Measurements from ENCODE around the gene LGALS8.

Gene LGALS8

DNA sequence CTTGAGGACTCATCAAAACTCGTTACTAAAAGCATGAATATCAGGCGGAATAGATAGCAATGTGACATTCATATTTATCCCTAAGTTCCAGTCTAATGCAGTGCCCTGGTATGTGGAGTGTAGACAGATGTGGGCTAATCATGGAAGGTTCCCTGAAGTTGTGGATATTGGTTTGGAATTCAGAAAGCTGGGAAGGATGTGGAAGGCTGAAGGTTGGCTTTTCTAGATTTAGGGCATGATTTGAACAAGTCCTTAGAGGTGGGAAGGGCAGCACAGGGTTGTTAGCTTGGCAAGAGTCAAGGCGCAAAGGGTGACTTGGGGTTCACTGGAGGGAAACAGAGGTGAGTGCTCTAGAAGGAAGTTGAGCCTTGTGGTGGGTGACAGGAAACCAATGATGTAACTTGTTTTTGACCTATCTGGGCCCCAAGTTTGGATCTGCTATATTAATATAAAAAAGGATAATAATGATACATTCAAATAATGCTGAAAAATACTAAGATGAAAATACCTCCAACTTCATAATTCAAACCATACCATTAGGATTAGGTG is 21.9 kb downstream of the LGALS8 start:
- no peak for TF ChIP-seq CTCF (conservative IDR thresholded peaks at IDR 0.05)
- no peak overlapping the region for H3K27ac ChIP-seq

GRCh38 chr1:236548452-236548851 is 24.7 kb downstream of the LGALS8 start:
- no peak for TF ChIP-seq CTCF (conservative IDR thresholded peaks at IDR 0.05)
- no peak overlapping the region for H3K27ac ChIP-seq

DNA sequence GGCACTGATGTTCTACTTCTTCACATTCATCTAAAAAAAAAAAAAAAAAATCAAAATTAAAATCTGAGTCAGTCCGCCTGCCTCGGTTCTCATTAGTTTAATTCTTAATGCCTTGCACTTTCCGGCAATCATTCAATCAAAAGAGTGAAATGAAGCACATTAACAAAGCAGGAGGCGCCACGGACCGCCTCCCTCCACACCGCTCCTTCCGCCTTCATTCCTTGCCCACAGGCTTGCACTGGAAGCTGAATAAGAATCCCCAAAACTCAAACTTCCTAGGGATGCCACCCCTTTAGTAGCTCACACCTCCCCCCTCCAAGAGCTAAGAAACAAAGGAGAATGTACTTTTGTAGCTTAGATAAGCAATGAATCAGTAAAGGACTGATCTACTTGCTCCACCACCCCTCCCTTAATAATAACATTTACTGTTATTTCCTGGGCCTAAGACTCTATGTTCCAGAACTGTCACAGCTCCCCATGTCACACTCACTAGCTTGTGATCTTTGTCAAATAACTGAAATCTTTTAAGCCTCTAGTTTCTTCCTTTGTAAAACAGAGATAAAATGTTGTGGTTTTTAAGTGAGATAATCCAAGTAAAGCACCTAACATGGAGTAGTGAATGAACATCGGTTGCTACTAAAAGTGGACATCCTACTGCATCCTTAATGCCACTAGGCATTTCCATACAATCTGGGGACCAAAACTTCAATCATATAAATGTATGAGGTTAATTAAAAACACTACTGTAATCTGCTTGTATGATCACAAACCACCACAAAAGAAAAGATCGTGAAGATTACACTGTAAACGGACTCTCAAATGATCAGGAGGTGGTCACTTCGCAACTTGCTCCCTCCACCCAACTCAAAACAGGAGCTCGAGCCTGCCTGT is 27.4 kb downstream of the LGALS8 start:
- no peak for TF ChIP-seq CTCF (conservative IDR thresholded peaks at IDR 0.05)
- H3K27ac ChIP-seq = no peak overlapping the region; the same call in 1 of the 2 replicates

DNA sequence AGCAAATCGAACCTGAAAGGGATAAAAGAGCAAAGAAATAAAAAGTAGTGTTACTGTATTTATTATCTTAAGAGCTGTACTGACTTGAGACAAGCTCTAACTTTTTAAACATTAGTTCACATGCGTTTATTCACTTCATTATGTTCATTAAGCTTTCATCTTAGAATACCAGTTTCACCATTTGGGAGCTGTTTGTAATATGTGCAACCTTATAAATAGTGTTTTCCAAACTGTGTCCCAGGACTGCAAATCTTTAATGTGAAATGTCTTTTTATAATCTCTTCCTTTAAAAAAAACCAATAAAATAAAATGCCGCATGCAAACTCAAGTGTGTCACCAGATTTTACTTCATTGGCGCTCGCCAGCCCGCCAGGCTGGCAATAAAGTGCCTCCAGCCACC is 28.3 kb downstream of the LGALS8 start:
- no peak overlapping the region; the same call in 1 of the 2 replicates for H3K27ac ChIP-seq

DNA sequence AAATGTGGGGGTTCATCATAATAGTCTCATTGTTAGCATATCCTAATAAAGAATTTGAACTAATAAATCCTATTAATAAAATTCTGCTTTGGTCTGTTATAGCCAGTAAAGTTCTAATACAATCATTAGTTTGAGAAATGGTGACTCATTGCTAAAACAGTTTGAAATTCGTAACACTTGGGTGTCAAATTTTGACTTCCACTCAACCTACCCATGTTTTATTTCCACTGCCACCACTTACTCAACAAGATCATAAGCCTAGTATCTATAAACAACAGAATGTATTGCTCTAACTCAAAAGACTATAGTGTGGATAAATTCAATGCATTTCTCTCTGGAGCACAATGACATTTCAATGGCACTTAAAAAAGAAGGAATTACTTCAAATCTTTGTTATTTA is 29.1 kb downstream of the LGALS8 start:
- no peak overlapping the region for H3K27ac ChIP-seq
- TF ChIP-seq CTCF (conservative IDR thresholded peaks at IDR 0.05) = no peak

More for the DNA sequence above, 28.3 kb downstream of the LGALS8 start:
- no peak for TF ChIP-seq CTCF (conservative IDR thresholded peaks at IDR 0.05)

DNA sequence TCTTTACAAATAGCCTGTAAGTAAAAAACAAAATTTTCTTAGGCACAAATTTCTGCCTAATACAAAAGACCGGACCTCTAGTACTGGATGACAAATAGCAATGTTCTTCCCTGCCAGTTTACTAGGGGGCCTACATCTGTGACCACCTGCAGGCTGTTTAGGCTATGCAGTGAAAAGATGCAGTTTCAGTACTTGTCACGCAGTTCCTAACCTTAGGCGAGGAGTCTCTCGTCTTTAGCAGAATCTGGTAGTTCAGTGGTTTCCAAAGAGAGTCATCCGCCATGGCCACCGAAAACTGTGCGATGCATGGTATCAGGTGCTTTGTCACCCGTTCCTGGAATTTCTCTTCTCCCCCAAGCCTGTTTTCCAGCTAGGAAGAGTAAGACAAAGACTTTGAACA is 29.6 kb downstream of the LGALS8 start:
- H3K27ac ChIP-seq = no peak overlapping the region
- no peak for TF ChIP-seq CTCF (conservative IDR thresholded peaks at IDR 0.05)

DNA sequence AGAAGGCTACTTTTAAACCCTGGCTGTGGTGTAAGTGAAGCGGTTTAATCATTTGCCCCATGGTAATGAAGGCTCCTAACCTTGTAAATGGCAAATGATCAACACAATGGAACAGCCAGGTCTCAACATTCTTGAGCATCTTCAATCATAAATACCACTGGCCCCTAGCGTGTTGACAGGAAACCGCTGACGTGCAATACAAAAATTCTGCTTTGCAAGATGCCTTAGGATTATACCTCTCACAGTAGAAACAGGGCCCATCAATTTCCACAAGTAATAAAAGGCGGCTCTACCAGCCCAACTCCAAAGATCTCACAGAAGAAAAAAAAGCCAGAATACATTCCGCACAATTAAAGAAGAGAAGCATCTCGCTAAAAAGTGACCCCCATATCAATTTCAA is 32.8 kb downstream of the LGALS8 start:
- TF ChIP-seq CTCF (conservative IDR thresholded peaks at IDR 0.05) = no peak
- H3K27ac ChIP-seq = no peak overlapping the region
